Endothelial cell of umbilical vein (primary cell): ENCODE results near the gene SLC6A18. TPM values are rescaled to one million over a fixed set of nuclear protein-coding genes. Genes with fewer than 3 reads are reported as not detected.

ENCODE experiments used
- BruUV-seq: library from RNA; stranded (reverse); fragments of 400-500 nt; replicated peaks from 2 replicates; lab custom pipeline; 2021; lab: Mats Ljungman, UMichigan
- CTCF ChIA-PET: fragments of 300-600, 350-600 bp; sonication (Branson Sonifier 250); formaldehyde crosslinking; loops from one replicate; lab custom pipeline; 2021; ENCODE audit warnings: antibody characterized with exemption, inconsistent platforms; lab: Charles Lee
- POLR2A ChIA-PET: fragments of 300-600, 350-600 bp; sonication (Branson Sonifier 250); formaldehyde crosslinking; loops from one replicate; lab custom pipeline; 2021; ENCODE audit warnings: antibody characterized with exemption, inconsistent platforms; lab: Charles Lee
- DNase-seq: peaks from one replicate; pipeline ENCODE4 v3.0.0-alpha.2; 2011; ENCODE audit warnings: low read depth, low spot score
- FAIRE-seq: peaks from 2 replicates; lab custom pipeline; 2011; peaks lifted over from hg19 to GRCh38; lab: Jason Lieb, UNC
- H2AFZ ChIP-seq: 2 replicates; pipeline ENCODE4 v1.6.0; 2012; ENCODE audit warnings: low read depth, low read length, control low read depth, inconsistent platforms
- H3K27ac ChIP-seq: 2 replicates; pipeline ENCODE4 v1.5.1; 2011; ENCODE audit warnings: low read depth, mild to moderate bottlenecking, control low read depth, low read length, moderate library complexity; ENCODE audit not compliant: insufficient read depth
- H3K27me3 ChIP-seq, 2 experiments: 2 replicates each; pipeline versions ENCODE4 v1.6.0 to v1.6.1; 2011; ENCODE audit warnings: low read length in 2 of 2, mixed read lengths in 1 of 2; ENCODE audit not compliant: control insufficient read depth in 2 of 2, insufficient read depth in 2 of 2
- H3K36me3 ChIP-seq, 2 experiments: 2 replicates in 1 of 2; 3 replicates in 1 of 2; pipeline ENCODE4 v1.5.1; 2011; ENCODE audit warnings: low read length in 2 of 2, mild to moderate bottlenecking in 1 of 2, moderate library complexity in 1 of 2; ENCODE audit not compliant: control insufficient read depth in 2 of 2, insufficient read depth in 2 of 2; ENCODE audit errors: extremely low read depth in 1 of 2
- H3K4me1 ChIP-seq: 3 replicates; pipeline ENCODE4 v1.5.1; 2011; ENCODE audit warnings: mild to moderate bottlenecking, low read length; ENCODE audit not compliant: control insufficient read depth, insufficient read depth; ENCODE audit errors: extremely low read depth
- H3K4me2 ChIP-seq: 2 replicates; pipeline ENCODE4 v1.6.1; 2011; ENCODE audit warnings: low read length, control low read depth, mixed read lengths; ENCODE audit not compliant: insufficient read depth
- H3K4me3 ChIP-seq, 3 experiments: fragments of 200-600 bp in 1 of 3; sonication (generic), shearing (Covaris generic) in 1 of 3; replicated peaks in 1 of 3; 2 replicates each; pipeline ENCODE4 v1.5.1; 2011 to 2016; ENCODE audit warnings: control low read depth in 3 of 3, low read length in 3 of 3, mild to moderate bottlenecking in 2 of 3, inconsistent platforms in 1 of 3, low read depth in 1 of 3, moderate library complexity in 1 of 3; ENCODE audit not compliant: insufficient read depth in 1 of 3
- H3K79me2 ChIP-seq: 2 replicates; pipeline ENCODE4 v1.6.0; 2012; ENCODE audit warnings: low read length, inconsistent platforms; ENCODE audit not compliant: control insufficient read depth, insufficient read depth
- H3K9ac ChIP-seq: replicated peaks from 2 replicates; pipeline ENCODE3; 2011; ENCODE audit warnings: low read length, control low read depth; ENCODE audit not compliant: insufficient read depth; ENCODE audit errors: extremely low read depth
- H3K9me1 ChIP-seq: replicated peaks from 3 replicates; pipeline ENCODE4 v1.6.0; 2011; ENCODE audit warnings: mild to moderate bottlenecking, low read length; ENCODE audit not compliant: control insufficient read depth, insufficient read depth; ENCODE audit errors: extremely low read depth
- H3K9me3 ChIP-seq: replicated peaks from 2 replicates; pipeline ENCODE4 v1.5.1; 2012; ENCODE audit warnings: low read length, inconsistent platforms; ENCODE audit not compliant: control insufficient read depth, insufficient read depth
- H4K20me1 ChIP-seq: replicated peaks from 2 replicates; pipeline ENCODE3; 2011; ENCODE audit warnings: mild to moderate bottlenecking, low read length; ENCODE audit not compliant: control insufficient read depth, insufficient read depth; ENCODE audit errors: extremely low read depth
- EZH2 ChIP-seq: IDR thresholded peaks from 2 replicates; pipeline ENCODE4 v1.6.1; 2012; ENCODE audit warnings: borderline replicate concordance, low read depth, mild to moderate bottlenecking, moderate library complexity, low read length, inconsistent platforms; ENCODE audit not compliant: severe bottlenecking
- FOS ChIP-seq: IDR thresholded peaks from 2 replicates; pipeline ENCODE4 v1.6.1; 2011; ENCODE audit warnings: mild to moderate bottlenecking, low read length, moderate library complexity, borderline replicate concordance; ENCODE audit not compliant: insufficient read depth
- GATA2 ChIP-seq: IDR thresholded peaks from 2 replicates; pipeline ENCODE4 v1.7.0; 2011; ENCODE audit warnings: low read depth, mild to moderate bottlenecking, moderate library complexity, mixed read lengths, low read length; ENCODE audit not compliant: insufficient read length, insufficient read depth
- JUN ChIP-seq: IDR thresholded peaks from 2 replicates; pipeline ENCODE4 v1.6.1; 2011; ENCODE audit warnings: borderline replicate concordance, low read depth; ENCODE audit not compliant: insufficient read length, insufficient read depth
- MYC ChIP-seq: IDR thresholded peaks from one replicate; pipeline ENCODE4 v1.6.1; 2011; ENCODE audit warnings: mild to moderate bottlenecking, low read depth, low read length
- POLR2A ChIP-seq: IDR thresholded peaks from 2 replicates; pipeline ENCODE4 v1.6.1; 2012; ENCODE audit warnings: low read depth, mild to moderate bottlenecking, control low read depth, low read length
- POLR2AphosphoS5 ChIP-seq: IDR thresholded peaks from 2 replicates; pipeline ENCODE4 v1.6.1; 2012; ENCODE audit warnings: low read depth, mild to moderate bottlenecking, control low read depth, low read length, moderate library complexity; ENCODE audit not compliant: insufficient read depth
- dilution Hi-C: fragments of 300-500 bp; cut with MboI; formaldehyde crosslinking; loops from one replicate; pipeline ENCODE4 v1.15.0; 2019; ENCODE audit warnings: low sequenced_read_pairs; ENCODE audit not compliant: extremely low pct_ligation_motif_present
- intact Hi-C: fragments of 100-400 bp; cut with micrococcal nuclease; formaldehyde crosslinking; loops from one replicate; pipeline ENCODE4 v1.10.0; 2022
- polyA plus RNA-seq, 4 experiments: library from polyadenylated mRNA; depleted of rRNA in 3 of 4; stranded (reverse) in 3 of 4; unstranded in 1 of 4; fragments of >200 nt; gene quantifications; 2 replicates each; pipeline versions ENCODE4 v1.2.1 to v1.2.3, GENCODE V29; 2011 to 2012; ENCODE audit warnings: missing spikeins in 1 of 4
- total RNA-seq: library from RNA; stranded (reverse); gene quantifications from 2 replicates; pipeline ENCODE4 v1.2.3, GENCODE V29; 2021
- TF ChIP-seq, protein P1 (sequence below): IDR thresholded peaks from 2 replicates; pipeline ENCODE4 v1.6.1; 2011; ENCODE audit not compliant: insufficient read depth, insufficient read length
- TF ChIP-seq, protein P2 (sequence below), 2 donors: IDR thresholded peaks; 1 replicate in 1 of 2; 2 replicates in 1 of 2; pipeline ENCODE4 v1.5.1; 2011; ENCODE audit warnings: low read length in 2 of 2, mild to moderate bottlenecking in 2 of 2, moderate library complexity in 2 of 2, control low read depth in 1 of 2, inconsistent platforms in 1 of 2, low read depth in 1 of 2; ENCODE audit not compliant: insufficient read depth in 1 of 2; ENCODE audit errors: extremely low read depth in 1 of 2

SLC6A18 gene
- total and polyA plus RNA-seq, 2 donors (not counting 3 experiments of a cell fraction or from before 2014, with no cell fraction given) = not detected

DNA sequence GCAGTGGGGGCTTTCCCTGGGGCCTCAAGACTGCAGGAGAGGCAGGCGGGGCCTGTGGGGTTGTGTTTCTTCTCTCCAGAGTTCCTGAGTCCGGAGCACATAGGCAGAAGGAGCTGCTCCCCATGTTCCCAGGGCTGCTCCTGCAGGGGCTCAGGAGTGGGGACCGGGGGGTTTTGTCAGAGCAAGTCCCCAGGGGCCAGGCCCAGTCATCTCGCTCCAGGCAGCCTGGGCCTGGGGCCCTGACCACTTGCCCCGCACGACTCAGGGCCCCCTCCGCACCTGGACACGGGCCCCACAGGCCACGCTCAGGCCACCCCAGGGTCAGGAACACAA, 45.8 kb upstream of the SLC6A18 start:
- no peak overlapping the region for H3K4me3 ChIP-seq
- H3K9me1 ChIP-seq = no peaks in the 10 kb centered on the region
- ChIA-PET CTCF (no interaction called here), POLR2A (no interaction called here)
- no peaks in the 10 kb centered on the region for H3K79me2 ChIP-seq
- H3K4me1 ChIP-seq = no peaks in the 10 kb centered on the region
- no peak for TF ChIP-seq EZH2
- TF ChIP-seq, protein P1, sequence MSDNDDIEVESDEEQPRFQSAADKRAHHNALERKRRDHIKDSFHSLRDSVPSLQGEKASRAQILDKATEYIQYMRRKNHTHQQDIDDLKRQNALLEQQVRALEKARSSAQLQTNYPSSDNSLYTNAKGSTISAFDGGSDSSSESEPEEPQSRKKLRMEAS = no peak
- TF ChIP-seq GATA2 = no peak
- TF ChIP-seq POLR2AphosphoS5 = no peak
- TF ChIP-seq MYC = no peak
- no peak for TF ChIP-seq POLR2A
- TF ChIP-seq, protein P2, sequence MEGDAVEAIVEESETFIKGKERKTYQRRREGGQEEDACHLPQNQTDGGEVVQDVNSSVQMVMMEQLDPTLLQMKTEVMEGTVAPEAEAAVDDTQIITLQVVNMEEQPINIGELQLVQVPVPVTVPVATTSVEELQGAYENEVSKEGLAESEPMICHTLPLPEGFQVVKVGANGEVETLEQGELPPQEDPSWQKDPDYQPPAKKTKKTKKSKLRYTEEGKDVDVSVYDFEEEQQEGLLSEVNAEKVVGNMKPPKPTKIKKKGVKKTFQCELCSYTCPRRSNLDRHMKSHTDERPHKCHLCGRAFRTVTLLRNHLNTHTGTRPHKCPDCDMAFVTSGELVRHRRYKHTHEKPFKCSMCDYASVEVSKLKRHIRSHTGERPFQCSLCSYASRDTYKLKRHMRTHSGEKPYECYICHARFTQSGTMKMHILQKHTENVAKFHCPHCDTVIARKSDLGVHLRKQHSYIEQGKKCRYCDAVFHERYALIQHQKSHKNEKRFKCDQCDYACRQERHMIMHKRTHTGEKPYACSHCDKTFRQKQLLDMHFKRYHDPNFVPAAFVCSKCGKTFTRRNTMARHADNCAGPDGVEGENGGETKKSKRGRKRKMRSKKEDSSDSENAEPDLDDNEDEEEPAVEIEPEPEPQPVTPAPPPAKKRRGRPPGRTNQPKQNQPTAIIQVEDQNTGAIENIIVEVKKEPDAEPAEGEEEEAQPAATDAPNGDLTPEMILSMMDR (IDR thresholded peaks at IDR 0.05; ENCODE audit: extremely low read depth in 1 of 2, insufficient read depth in 1 of 2, low read depth in 1 of 2, low read length in 2 of 2) = no peak
- no peak for TF ChIP-seq JUN
- no peak for TF ChIP-seq FOS
- H3K4me2 ChIP-seq = no peak overlapping the region
- no peak overlapping the region for H2AFZ ChIP-seq
- no peaks in the 10 kb centered on the region for H3K9me3 ChIP-seq
- no TSS peak for BruUV-seq
- dilution Hi-C loops = no loop called here
- intact Hi-C loops = no loop called here
- no peaks in the 10 kb centered on the region for H3K27me3 ChIP-seq
- no peak overlapping the region for H3K27ac ChIP-seq
- DNase-seq (no peak), FAIRE-seq (no peak)
- no peaks in the 10 kb centered on the region for H4K20me1 ChIP-seq
- H3K36me3 ChIP-seq = no peaks in the 10 kb centered on the region
- H3K9ac ChIP-seq = no peak overlapping the region
